ENCODE results near the gene TNS3.

GRCh38 chr7:47381134-47381495 is 200.8 kb downstream of the TNS3 start:
- no peak for TF ChIP-seq EZH2 (IDR thresholded peaks at IDR 0.05; ENCODE audit: insufficient read depth, low read length)
- no peak for TF ChIP-seq CTCF (IDR thresholded peaks at IDR 0.05; ENCODE audit: insufficient read depth, low read depth, low read length)
